Testis (tissue), 3 donors: ENCODE data around the gene C1QTNF8. TPM values are rescaled to one million over a fixed set of nuclear protein-coding genes. Genes with fewer than 3 reads are reported as not detected.

Source experiments
- DNase-seq: peaks from one replicate; pipeline ENCODE4 v3.0.0-alpha.2; 2019
- H3K27ac ChIP-seq, 2 donors: fragments of 200-600 bp; sonication (generic); one replicate each; pipeline ENCODE4 v1.5.1; 2019
- H3K27me3 ChIP-seq: fragments of 200-600 bp; sonication (generic); one replicate; pipeline ENCODE4 v1.5.1; 2019
- H3K36me3 ChIP-seq: fragments of 200-600 bp; sonication (generic); one replicate; pipeline ENCODE4 v1.5.1; 2017; ENCODE audit warnings: low read depth; ENCODE audit errors: missing control alignments
- H3K4me1 ChIP-seq: fragments of 200-600 bp; sonication (generic); one replicate; pipeline ENCODE4 v1.5.1; 2019
- H3K4me3 ChIP-seq, 2 donors: fragments of 200-600 bp; sonication (generic); one replicate each; pipeline ENCODE4 v1.5.1; 2017 to 2019
- H3K9me3 ChIP-seq: fragments of 200-600 bp; sonication (generic); one replicate; pipeline ENCODE4 v1.5.1; 2017
- POLR2A ChIP-seq: fragments of 450-650 bp; IDR thresholded peaks from one replicate; pipeline ENCODE4 v1.6.1; 2017; ENCODE audit warnings: antibody characterized with exemption, mild to moderate bottlenecking, moderate library complexity
- WGBS, 2 donors: methylation state at CpG; one replicate each; pipeline ENCODE4 v1.1.5; 2018; 5-methylcytosine and 5-hydroxymethylcytosine counted together
- intact Hi-C: fragments of 100-400 bp; cut with DNase I; formaldehyde crosslinking; loops from one replicate; pipeline ENCODE4 v1.15.1; 2023; ENCODE audit warnings: low total_unique reads
- polyA plus RNA-seq: library from polyadenylated mRNA; stranded (reverse); fragments of 350-450 nt; fragmentation: Illumina TruSeq; extraction: RNeasy Lipid Tissue Mini Kit (QIAGEN cat#74804); gene quantifications from one replicate; pipeline ENCODE4 v1.2.3, GENCODE V29; 2014; ENCODE audit warnings: low read depth, low replicate concordance; ENCODE audit not compliant: insufficient read depth
- total RNA-seq, 2 donors: library from RNA; depleted of rRNA; stranded (reverse); fragments of >200 nt; gene quantifications; one replicate each; pipeline ENCODE4 v1.2.3, GENCODE V29; 2016
- TF ChIP-seq, protein P1 (sequence below), 3 experiments: fragments of 450-650 bp in 2 of 3; fragments of 200-600 bp in 1 of 3; sonication (generic) in 1 of 3; IDR thresholded peaks; one replicate each; pipeline ENCODE4 v1.5.1; 2016 to 2019; ENCODE audit warnings: antibody characterized with exemption in 3 of 3, mild to moderate bottlenecking in 2 of 3, moderate library complexity in 1 of 3

C1QTNF8 gene
- total and polyA plus RNA-seq, 3 donors from 2014 or later = 1.3 to 2.7 TPM; not detected in 1

DNA sequence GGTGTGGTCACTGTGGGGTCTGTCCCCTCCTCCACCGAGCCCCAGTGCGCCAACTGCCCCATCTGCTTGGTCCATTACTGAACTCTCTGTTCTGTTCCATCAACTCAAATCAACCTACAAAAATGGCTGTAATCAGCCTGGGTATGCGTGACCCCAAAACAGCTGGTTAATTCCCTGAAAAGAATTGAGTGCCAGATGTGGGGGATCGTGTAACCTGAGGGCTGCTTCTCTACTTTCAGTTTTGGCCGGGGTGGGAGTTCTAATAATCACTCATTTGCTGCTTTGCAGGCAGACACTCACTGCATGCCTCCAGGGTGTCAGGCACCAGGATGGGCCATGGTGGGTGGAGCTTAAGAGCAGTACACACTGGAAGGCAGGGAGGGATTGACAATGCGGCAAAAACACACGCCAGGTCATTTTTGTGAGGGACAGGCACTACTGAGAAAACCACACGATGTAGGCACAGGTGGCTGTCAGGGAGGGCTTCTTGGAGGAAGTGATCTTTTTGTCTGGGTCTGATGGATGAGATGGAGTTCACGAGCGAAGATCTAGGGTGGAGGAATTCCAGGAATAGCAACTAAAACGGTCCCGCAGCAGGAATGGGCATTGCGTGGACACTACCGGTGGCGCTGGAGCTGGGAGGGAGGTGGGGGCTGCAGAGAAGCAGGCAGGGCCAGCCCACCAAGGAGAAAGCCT lies 53.8 kb downstream of the C1QTNF8 start:
- intact Hi-C loops = no loop called here
- peaks cover 7% of the 10 kb centered on the region for H3K4me1 ChIP-seq
- H3K27ac ChIP-seq = no peak overlapping the region
- DNase-seq = no peak
- no peaks in the 10 kb centered on the region for H3K27me3 ChIP-seq
- H3K9me3 ChIP-seq = no peaks in the 10 kb centered on the region
- no peak overlapping the region for H3K4me3 ChIP-seq
- 92 to 93% methylated on average over 15 of the region's 15 CpGs for WGBS, 2 donors
- no peaks in the 10 kb centered on the region for H3K36me3 ChIP-seq
- TF ChIP-seq, protein P1, sequence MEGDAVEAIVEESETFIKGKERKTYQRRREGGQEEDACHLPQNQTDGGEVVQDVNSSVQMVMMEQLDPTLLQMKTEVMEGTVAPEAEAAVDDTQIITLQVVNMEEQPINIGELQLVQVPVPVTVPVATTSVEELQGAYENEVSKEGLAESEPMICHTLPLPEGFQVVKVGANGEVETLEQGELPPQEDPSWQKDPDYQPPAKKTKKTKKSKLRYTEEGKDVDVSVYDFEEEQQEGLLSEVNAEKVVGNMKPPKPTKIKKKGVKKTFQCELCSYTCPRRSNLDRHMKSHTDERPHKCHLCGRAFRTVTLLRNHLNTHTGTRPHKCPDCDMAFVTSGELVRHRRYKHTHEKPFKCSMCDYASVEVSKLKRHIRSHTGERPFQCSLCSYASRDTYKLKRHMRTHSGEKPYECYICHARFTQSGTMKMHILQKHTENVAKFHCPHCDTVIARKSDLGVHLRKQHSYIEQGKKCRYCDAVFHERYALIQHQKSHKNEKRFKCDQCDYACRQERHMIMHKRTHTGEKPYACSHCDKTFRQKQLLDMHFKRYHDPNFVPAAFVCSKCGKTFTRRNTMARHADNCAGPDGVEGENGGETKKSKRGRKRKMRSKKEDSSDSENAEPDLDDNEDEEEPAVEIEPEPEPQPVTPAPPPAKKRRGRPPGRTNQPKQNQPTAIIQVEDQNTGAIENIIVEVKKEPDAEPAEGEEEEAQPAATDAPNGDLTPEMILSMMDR (IDR thresholded peaks at IDR 0.05) = no peak
- TF ChIP-seq POLR2A = no peak

DNA sequence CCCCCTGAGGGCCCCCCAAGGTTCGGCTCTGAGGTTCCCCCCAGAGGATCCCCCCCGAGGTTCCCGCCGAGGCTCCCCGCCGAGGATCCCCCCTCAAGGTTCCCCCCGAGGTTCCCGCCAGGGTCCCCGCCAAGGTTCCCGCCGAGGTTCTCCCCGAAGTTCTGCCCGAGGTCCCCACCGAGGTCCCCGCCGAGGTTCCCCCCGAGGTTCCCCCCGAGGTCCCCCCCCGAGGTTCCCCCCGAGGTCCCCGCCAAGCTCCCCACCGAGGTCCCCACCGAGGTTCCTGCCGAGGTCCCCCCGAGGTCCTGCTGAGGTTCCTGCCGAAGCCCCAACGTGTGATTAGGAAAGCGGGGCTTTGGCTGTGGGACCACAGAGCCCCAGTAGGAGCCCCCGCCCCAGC lies 55.7 kb downstream of the C1QTNF8 start:
- DNase-seq = no peak
- intact Hi-C loops = no loop called here
- H3K4me3 ChIP-seq = no peak overlapping the region
- no peaks in the 10 kb centered on the region for H3K27me3 ChIP-seq
- 87% methylated on average over 21 of the region's 29 CpGs; no CpG with 5 or more reads in 1 of the 2 donors for WGBS, 2 donors
- no peaks in the 10 kb centered on the region for H3K36me3 ChIP-seq
- H3K4me1 ChIP-seq = peaks cover 7% of the 10 kb centered on the region
- H3K27ac ChIP-seq = no peak overlapping the region
- H3K9me3 ChIP-seq = no peaks in the 10 kb centered on the region
- no peak for TF ChIP-seq POLR2A
- TF ChIP-seq, protein P1 (IDR thresholded peaks at IDR 0.05) = no peak

DNA sequence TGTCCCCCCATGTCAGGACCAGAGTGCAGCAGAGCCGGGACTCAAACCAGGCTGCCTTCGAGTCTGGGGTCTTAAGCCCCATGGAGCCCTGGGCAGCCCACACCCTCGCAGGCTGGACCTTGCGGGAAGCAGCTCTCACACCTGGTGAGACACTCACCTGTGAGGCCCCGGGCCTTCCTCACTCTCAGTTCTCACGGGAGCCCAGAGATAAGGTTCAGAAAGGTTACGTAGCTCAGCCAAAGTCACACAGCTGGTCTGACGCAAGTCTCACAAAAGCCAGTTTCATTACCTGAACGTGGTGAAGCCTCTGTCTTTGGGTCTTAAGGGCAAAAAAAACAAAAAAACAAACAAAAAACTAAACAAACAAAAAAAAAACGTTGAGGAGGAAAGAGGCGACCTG lies 56.3 kb downstream of the C1QTNF8 start:
- 78 to 80% methylated on average over 10 to 11 of the region's 11 CpGs for WGBS, 2 donors
- TF ChIP-seq, protein P1 (IDR thresholded peaks at IDR 0.05) = no peak
- TF ChIP-seq POLR2A = no peak
- no peak for DNase-seq
- H3K27ac ChIP-seq = no peak overlapping the region
- intact Hi-C loops = no loop called here
- no peak overlapping the region for H3K4me3 ChIP-seq
- H3K4me1 ChIP-seq = peaks cover 7% of the 10 kb centered on the region
- H3K36me3 ChIP-seq = no peaks in the 10 kb centered on the region
- no peaks in the 10 kb centered on the region for H3K9me3 ChIP-seq
- no peaks in the 10 kb centered on the region for H3K27me3 ChIP-seq

DNA sequence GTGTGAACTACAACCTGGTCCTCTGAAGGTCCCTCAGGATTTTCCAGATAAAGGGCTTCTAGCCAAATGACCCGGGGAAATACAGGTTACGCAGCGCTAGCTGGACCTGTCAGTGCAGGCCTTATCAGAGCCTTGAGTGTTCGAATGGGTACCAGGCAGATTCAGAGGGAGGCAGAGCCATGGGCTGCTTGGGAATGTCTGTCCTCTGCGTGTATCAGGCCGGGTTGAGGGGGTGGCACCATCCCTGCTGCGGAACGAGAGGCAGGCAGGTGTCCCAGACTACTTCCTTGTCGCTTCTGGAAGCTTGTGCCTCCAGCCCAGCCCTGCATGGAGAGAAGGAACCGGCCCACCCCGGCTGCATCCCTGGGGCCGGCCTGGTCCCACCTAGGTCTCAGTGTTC lies 57.1 kb downstream of the C1QTNF8 start:
- Histone ChIP-seq H3K4me3 (no peak overlapping the region), H3K4me1 (peaks cover 4% of the 10 kb centered on the region), H3K9me3 (no peaks in the 10 kb centered on the region), H3K27me3 (no peaks in the 10 kb centered on the region), H3K36me3 (no peaks in the 10 kb centered on the region), H3K27ac (no peak overlapping the region)
- WGBS, 2 donors = 91 to 93% methylated on average over 3 to 12 of the region's 12 CpGs
- intact Hi-C loops = no loop called here
- no peak for TF ChIP-seq POLR2A
- TF ChIP-seq, protein P1 (IDR thresholded peaks at IDR 0.05) = no peak
- no peak for DNase-seq

Other genes starting within 250 kb of the C1QTNF8 start
- 10 to 100 TPM; 66.6 to 83.4 TPM for gene LMF1, start 125.3 kb downstream of the C1QTNF8 start, total RNA-seq
- 12.5 TPM for gene LMF1, start 125.3 kb downstream of the C1QTNF8 start, polyA plus RNA-seq
- gene SOX8, start 114.5 kb downstream of the C1QTNF8 start, total RNA-seq = 10 to 100 TPM; 11.2 to 19.6 TPM
- gene SOX8, start 114.5 kb downstream of the C1QTNF8 start, polyA plus RNA-seq = 4.3 TPM
- gene SSTR5, start 23.5 kb downstream of the C1QTNF8 start, total RNA-seq = under 1 TPM in 1 of 2 donors, not detected in 1; 0.31 TPM
- gene SSTR5, start 23.5 kb downstream of the C1QTNF8 start, polyA plus RNA-seq = not detected
- gene CACNA1H, start 56.9 kb upstream of the C1QTNF8 start, total RNA-seq = 10 to 100 TPM; 55.9 to 69.0 TPM
- 41.1 TPM for gene CACNA1H, start 56.9 kb upstream of the C1QTNF8 start, polyA plus RNA-seq
- gene TPSG1, start 129.0 kb upstream of the C1QTNF8 start, total RNA-seq = 1 to 10 TPM in 1 of 2 donors, not detected in 1; 1.2 TPM
- not detected for gene TPSG1, start 129.0 kb upstream of the C1QTNF8 start, polyA plus RNA-seq
- gene TPSB2, start 133.9 kb upstream of the C1QTNF8 start, total RNA-seq = 10 to 100 TPM; 10.8 to 49.5 TPM
- 16.1 TPM for gene TPSB2, start 133.9 kb upstream of the C1QTNF8 start, polyA plus RNA-seq
- 10 to 100 TPM; 11.7 to 32.0 TPM for gene TPSAB1, start 144.5 kb upstream of the C1QTNF8 start, total RNA-seq
- 12.2 TPM for gene TPSAB1, start 144.5 kb upstream of the C1QTNF8 start, polyA plus RNA-seq
- 1 to 10 TPM; 1.1 to 1.6 TPM for gene TPSD1, start 159.8 kb upstream of the C1QTNF8 start, total RNA-seq
- 1.1 TPM for gene TPSD1, start 159.8 kb upstream of the C1QTNF8 start, polyA plus RNA-seq
- 100 to 1,000 TPM; 116 to 127 TPM for gene UBE2I, start 213.4 kb upstream of the C1QTNF8 start, total RNA-seq
- gene UBE2I, start 213.4 kb upstream of the C1QTNF8 start, polyA plus RNA-seq = 143 TPM
- gene BAIAP3, start 237.4 kb upstream of the C1QTNF8 start, total RNA-seq = 10 to 100 TPM; 29.8 to 60.4 TPM
- 23.0 TPM for gene BAIAP3, start 237.4 kb upstream of the C1QTNF8 start, polyA plus RNA-seq